Esophagus squamous epithelium (tissue), 5 donors: ENCODE results near the gene SLC12A4. TPM values are rescaled to one million over a fixed set of nuclear protein-coding genes. Genes with fewer than 3 reads are reported as not detected.
"Not testable (repeated sequence)": the region's sequence is repeated elsewhere in the genome, so short reads cannot be mapped to it uniquely, and the experiment has no call there.

Source experiments
- DNase-seq: peaks from one replicate; lab custom pipeline; 2025; lab: John Stamatoyannopoulos, UW
- H3K27ac ChIP-seq, 4 donors: fragments of 200-600 bp; sonication (generic); one replicate each; pipeline ENCODE4 v1.5.1; 2016 to 2019; ENCODE audit warnings: mild to moderate bottlenecking in 1 of 4
- H3K27me3 ChIP-seq, 4 donors: fragments of 200-600 bp; sonication (generic); 1 replicate in 3 of 4; 2 replicates in 1 of 4; pipeline versions ENCODE4 v1.5.1 to v1.6.0; 2017 to 2021; ENCODE audit warnings: antibody characterized with exemption in 1 of 4
- H3K36me3 ChIP-seq, 3 donors: fragments of 200-600 bp; sonication (generic); one replicate each; pipeline ENCODE4 v1.5.1; 2016 to 2019
- H3K4me1 ChIP-seq, 3 donors: fragments of 200-600 bp; sonication (generic); one replicate each; pipeline ENCODE4 v1.5.1; 2017 to 2019
- H3K4me3 ChIP-seq, 4 donors: fragments of 200-600 bp; sonication (generic); 1 replicate in 3 of 4; 2 replicates in 1 of 4; pipeline ENCODE4 v1.5.1; 2016 to 2019; ENCODE audit warnings: mild to moderate bottlenecking in 2 of 4, moderate library complexity in 1 of 4
- H3K9me3 ChIP-seq, 3 donors: fragments of 200-600 bp; sonication (generic); one replicate each; pipeline ENCODE4 v1.5.1; 2016 to 2019
- POLR2A ChIP-seq, 4 donors: fragments of 450-650 bp; IDR thresholded peaks; one replicate each; pipeline ENCODE4 v1.6.1; 2017; ENCODE audit warnings: antibody characterized with exemption in 4 of 4, mild to moderate bottlenecking in 4 of 4, moderate library complexity in 3 of 4
- WGBS, 2 donors: methylation state at CpG; one replicate each; pipeline ENCODE4 v1.1.5; 2018; 5-methylcytosine and 5-hydroxymethylcytosine counted together
- intact Hi-C: fragments of 100-400 bp; cut with DNase I; formaldehyde crosslinking; loops from one replicate; pipeline ENCODE4 v1.15.0; 2022
- total RNA-seq, 4 donors: library from RNA; depleted of rRNA; stranded (reverse); fragments of >200 nt; gene quantifications; one replicate each; pipeline ENCODE4 v1.1.0, GENCODE V29; 2016
- TF ChIP-seq, protein P1 (sequence below), 6 experiments: fragments of 450-650 bp in 4 of 6; fragments of 200-600 bp in 2 of 6; sonication (generic) in 2 of 6; IDR thresholded peaks; one replicate each; pipeline ENCODE4 v1.5.1; 2016 to 2019; ENCODE audit warnings: antibody characterized with exemption in 6 of 6, mild to moderate bottlenecking in 4 of 6, moderate library complexity in 4 of 6
- donor health status: DM: yes; HTN: yes; CAD: no.

The SLC12A4 gene
- total RNA-seq, 4 donors from 2014 or later = 7.4 to 29.8 (median 18.2) TPM

DNA sequence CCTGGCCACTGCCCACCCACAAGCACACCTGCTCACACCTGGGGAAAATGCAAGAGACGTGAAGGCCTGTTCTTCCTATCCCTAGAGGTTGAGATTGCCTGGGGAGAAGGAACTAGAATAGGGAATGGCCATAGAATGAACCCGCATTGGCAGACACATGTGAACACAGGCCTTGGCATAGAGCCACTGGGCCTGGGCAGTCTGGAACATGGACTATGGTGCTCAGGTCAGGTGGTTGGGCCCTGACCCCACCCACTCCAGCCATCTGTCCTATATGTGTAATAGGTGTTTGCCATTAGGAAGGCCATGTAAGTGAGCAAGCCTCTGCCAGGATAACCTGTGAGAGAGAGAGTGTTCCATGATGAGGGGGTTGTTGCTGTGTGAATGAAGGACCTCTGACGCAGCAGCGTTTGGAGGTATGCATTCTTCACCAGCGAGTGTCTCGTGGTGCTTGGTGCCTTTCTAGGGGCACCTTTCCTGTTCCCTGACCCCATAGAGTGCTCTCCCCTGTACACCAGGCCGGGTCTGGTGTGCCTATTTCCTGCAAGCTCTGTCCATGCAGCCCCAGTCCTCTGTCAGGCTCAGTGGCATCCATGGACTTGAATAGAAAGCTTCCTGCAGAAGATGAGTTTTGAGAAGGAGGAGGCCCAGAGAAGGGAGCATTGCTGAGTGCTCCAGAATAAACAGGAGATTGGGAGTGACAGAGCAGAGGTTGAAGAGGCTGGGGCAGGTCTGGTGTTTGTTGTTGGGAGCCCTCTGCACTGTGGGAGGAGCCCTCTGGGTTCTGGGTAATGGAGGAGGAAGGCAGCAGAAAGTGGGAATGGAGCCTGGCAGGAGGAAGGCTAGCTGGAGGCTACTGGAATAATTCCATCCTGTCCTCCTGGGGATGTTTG is 52.4 kb downstream of the SLC12A4 start:
- no peak for TF ChIP-seq POLR2A (IDR thresholded peaks at IDR 0.05)
- DNase-seq = no peak
- 81 to 86% methylated on average over 6 to 7 of the region's 7 CpGs for WGBS, 2 donors
- intact Hi-C loops = no loop called here
- Histone ChIP-seq H3K4me1 (peaks cover 5 to 50% (median 6%) of the 10 kb centered on the region in 3 donors), H3K4me3 (no peak overlapping the region), H3K27ac (peak overlapping the region in 1 of 4 donors; percentile 13), H3K27me3 (no peaks in the 10 kb centered on the region), H3K36me3 (peaks cover 0 to 88% (median 3%) of the 10 kb centered on the region in 3 donors), H3K9me3 (no peaks in the 10 kb centered on the region)

DNA sequence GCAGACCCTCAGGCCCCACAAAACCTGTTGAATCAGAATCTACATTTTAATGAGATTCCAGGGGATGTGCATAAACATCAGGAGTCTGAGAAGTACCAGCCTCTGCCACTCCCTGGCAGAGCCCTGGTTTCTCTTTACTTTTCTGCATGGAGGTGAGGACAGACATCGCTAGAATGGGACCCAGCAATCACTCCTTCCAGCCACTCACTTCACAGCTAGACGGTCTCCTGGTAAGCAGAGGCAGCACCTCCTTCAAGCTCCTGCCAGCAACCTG is 53.0 kb downstream of the SLC12A4 start:
- H3K4me3 ChIP-seq, H3K27ac ChIP-seq, H3K9me3 ChIP-seq, DNase-seq, H3K27me3 ChIP-seq, intact Hi-C loops: not testable (repeated sequence)
- 100% methylated on average over 1 of the region's 2 CpGs; no CpG with 5 or more reads in 1 of the 2 donors for WGBS, 2 donors
- peaks cover 5 to 53% (median 6%) of the 10 kb centered on the region in 3 donors for H3K4me1 ChIP-seq
- H3K36me3 ChIP-seq = peaks cover 0 to 94% (median 7%) of the 10 kb centered on the region in 3 donors

DNA sequence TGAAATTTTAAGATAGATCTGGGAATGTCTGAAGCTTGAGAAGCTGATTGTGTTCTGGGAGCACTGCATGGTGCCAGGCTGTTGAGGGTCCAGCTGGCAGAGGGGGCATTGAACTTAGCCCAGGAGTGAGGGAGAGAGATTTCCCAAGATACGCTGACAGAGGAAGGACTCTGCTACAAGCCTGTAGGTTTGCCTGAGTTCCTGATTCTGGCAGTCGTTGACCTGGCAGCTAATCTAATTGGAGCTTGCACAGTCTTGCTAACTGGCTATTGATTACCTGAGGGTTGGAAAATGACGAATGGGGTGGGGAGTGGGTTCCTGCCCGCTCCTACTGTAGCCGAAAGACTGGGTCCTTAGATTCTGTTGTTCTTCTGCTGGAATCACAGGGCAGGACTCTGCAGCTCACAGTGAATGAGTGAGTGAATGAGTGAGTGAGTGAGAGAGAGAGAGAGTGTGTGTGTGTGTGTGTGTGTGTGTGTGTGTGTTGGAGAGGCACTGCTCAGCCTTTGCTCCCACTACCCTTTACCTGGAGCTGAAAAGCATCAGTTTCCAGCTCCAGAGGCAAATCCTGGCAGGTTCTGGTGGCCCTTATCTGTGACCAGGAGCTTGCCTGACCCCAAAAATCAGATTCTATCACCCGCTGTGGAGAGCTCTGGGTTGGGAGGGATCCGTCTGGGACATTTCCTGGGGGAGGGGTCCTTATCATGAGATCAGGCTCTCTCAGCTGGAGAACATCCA is 53.5 kb downstream of the SLC12A4 start:
- WGBS, 2 donors = 66 to 77% methylated on average over 6 of the region's 7 CpGs
- Histone ChIP-seq H3K4me3 (no peak overlapping the region), H3K27me3 (no peaks in the 10 kb centered on the region), H3K36me3 (peaks cover 0 to 98% (median 7%) of the 10 kb centered on the region in 3 donors), H3K27ac (no peak overlapping the region), H3K9me3 (no peaks in the 10 kb centered on the region), H3K4me1 (peaks cover 5 to 52% (median 6%) of the 10 kb centered on the region in 3 donors)
- TF ChIP-seq, protein P1, sequence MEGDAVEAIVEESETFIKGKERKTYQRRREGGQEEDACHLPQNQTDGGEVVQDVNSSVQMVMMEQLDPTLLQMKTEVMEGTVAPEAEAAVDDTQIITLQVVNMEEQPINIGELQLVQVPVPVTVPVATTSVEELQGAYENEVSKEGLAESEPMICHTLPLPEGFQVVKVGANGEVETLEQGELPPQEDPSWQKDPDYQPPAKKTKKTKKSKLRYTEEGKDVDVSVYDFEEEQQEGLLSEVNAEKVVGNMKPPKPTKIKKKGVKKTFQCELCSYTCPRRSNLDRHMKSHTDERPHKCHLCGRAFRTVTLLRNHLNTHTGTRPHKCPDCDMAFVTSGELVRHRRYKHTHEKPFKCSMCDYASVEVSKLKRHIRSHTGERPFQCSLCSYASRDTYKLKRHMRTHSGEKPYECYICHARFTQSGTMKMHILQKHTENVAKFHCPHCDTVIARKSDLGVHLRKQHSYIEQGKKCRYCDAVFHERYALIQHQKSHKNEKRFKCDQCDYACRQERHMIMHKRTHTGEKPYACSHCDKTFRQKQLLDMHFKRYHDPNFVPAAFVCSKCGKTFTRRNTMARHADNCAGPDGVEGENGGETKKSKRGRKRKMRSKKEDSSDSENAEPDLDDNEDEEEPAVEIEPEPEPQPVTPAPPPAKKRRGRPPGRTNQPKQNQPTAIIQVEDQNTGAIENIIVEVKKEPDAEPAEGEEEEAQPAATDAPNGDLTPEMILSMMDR (IDR thresholded peaks at IDR 0.05) = no peak
- TF ChIP-seq POLR2A (IDR thresholded peaks at IDR 0.05) = no peak
- intact Hi-C loops = no loop called here
- no peak for DNase-seq

DNA sequence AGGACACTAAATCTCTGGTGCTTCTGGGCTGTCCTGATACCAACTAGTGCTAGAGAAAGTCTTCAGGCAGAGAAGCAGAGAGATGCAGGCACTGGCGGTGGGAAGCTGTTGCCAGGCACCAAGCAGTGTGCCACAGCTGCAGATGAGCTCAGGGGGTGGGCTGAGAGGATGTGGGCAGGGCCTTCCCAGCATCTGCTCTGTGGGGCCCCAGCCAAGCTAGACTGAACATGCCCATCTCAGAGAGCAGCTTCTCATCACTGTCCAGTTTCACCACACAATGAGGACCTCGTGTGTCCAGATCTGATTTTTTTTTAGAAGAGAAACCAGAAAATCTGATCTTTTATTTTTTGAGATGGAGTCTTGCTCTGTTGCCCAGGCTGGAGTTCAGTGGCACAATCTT is 58.3 kb downstream of the SLC12A4 start:
- Histone ChIP-seq H3K4me3 (no peak overlapping the region), H3K36me3 (peaks cover 0 to 80% (median 21%) of the 10 kb centered on the region in 3 donors), H3K9me3 (no peaks in the 10 kb centered on the region), H3K4me1 (peaks cover 0 to 13% (median 0%) of the 10 kb centered on the region in 3 donors), H3K27me3 (no peaks in the 10 kb centered on the region), H3K27ac (no peak overlapping the region)
- TF ChIP-seq, protein P1 (IDR thresholded peaks at IDR 0.05) = no peak
- no peak for TF ChIP-seq POLR2A (IDR thresholded peaks at IDR 0.05)
- DNase-seq = no peak
- intact Hi-C loops = no loop called here
- WGBS, 2 donors = 38% methylated on average over 1 of the region's 2 CpGs

DNA sequence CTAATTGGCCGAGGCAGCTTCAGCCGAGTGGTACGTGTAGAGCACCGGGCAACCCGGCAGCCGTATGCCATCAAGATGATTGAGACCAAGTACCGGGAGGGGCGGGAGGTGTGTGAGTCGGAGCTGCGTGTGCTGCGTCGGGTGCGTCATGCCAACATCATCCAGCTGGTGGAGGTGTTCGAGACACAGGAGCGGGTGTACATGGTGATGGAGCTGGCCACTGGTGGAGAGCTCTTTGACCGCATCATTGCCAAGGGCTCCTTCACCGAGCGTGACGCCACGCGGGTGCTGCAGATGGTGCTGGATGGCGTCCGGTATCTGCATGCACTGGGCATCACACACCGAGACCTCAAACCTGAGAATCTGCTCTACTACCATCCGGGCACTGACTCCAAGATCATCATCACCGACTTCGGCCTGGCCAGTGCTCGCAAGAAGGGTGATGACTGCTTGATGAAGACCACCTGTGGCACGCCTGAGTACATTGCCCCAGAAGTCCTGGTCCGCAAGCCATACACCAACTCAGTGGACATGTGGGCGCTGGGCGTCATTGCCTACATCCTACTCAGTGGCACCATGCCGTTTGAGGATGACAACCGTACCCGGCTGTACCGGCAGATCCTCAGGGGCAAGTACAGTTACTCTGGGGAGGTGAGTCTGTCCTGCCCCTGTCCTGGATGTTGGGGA is 59.2 kb downstream of the SLC12A4 start:
- Histone ChIP-seq H3K4me3 (no peak overlapping the region), H3K27me3 (no peaks in the 10 kb centered on the region), H3K4me1 (peaks cover 0 to 13% (median 0%) of the 10 kb centered on the region in 3 donors), H3K36me3 (peaks cover 0 to 72% (median 21%) of the 10 kb centered on the region in 3 donors), H3K9me3 (no peaks in the 10 kb centered on the region), H3K27ac (no peak overlapping the region)
- TF ChIP-seq, protein P1 (IDR thresholded peaks at IDR 0.05) = no peak
- no peak for TF ChIP-seq POLR2A (IDR thresholded peaks at IDR 0.05)
- intact Hi-C loops = no loop called here
- DNase-seq = no peak
- 90 to 95% methylated on average over 2 to 29 of the region's 36 CpGs for WGBS, 2 donors
